Epithelial cell of proximal tubule (primary cell): ENCODE data around the gene SF3A1. TPM values are rescaled to one million over a fixed set of nuclear protein-coding genes. Genes with fewer than 3 reads are reported as not detected.

Experiments used
- DNase-seq: peaks from one replicate; pipeline ENCODE4 v3.0.0-alpha.2; 2011; ENCODE audit warnings: low read depth
- H3K4me3 ChIP-seq: 2 replicates; pipeline ENCODE4 v1.5.1; 2011; ENCODE audit warnings: low read depth, mild to moderate bottlenecking, low read length
- total RNA-seq: library from RNA; depleted of rRNA; stranded (reverse); fragments of >200 nt; gene quantifications from 2 replicates; pipeline ENCODE4 v1.2.3, GENCODE V29; 2015
- TF ChIP-seq, protein P1 (sequence below): conservative IDR thresholded peaks from 2 replicates; pipeline ENCODE4 v1.5.1; 2012; ENCODE audit warnings: low read depth, mild to moderate bottlenecking, low read length

Gene SF3A1
- total RNA-seq, 1 donor from 2014 or later, result 42.6 TPM

- DNase-seq, result no peak
- H3K4me3 ChIP-seq, result no peak overlapping the region
- TF ChIP-seq, protein P1, sequence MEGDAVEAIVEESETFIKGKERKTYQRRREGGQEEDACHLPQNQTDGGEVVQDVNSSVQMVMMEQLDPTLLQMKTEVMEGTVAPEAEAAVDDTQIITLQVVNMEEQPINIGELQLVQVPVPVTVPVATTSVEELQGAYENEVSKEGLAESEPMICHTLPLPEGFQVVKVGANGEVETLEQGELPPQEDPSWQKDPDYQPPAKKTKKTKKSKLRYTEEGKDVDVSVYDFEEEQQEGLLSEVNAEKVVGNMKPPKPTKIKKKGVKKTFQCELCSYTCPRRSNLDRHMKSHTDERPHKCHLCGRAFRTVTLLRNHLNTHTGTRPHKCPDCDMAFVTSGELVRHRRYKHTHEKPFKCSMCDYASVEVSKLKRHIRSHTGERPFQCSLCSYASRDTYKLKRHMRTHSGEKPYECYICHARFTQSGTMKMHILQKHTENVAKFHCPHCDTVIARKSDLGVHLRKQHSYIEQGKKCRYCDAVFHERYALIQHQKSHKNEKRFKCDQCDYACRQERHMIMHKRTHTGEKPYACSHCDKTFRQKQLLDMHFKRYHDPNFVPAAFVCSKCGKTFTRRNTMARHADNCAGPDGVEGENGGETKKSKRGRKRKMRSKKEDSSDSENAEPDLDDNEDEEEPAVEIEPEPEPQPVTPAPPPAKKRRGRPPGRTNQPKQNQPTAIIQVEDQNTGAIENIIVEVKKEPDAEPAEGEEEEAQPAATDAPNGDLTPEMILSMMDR, result no peak
These were observed 5.4 kb upstream of the SF3A1 start for GRCh38 chr22:30361916-30362650.

DNA sequence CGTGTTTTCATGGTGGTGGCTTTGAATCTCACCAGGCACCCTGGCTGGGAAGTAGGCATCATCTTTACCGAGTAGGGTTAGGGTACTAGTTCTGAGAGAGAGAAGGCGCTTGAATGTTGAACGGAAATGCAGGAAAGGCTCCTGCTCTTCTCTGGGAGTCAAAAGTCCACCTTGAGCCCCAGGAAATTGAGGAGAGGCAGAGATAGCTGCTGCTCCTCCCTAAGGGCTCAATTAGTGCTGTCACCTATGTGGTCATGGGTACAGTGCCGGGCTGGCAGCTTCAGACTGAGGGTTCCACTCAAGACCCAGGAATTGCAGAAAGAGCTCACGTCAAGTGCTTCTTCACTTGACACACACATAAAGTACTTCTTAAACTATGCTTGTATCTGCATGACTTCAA, 1.8 kb upstream of the SF3A1 start:
- H3K4me3 ChIP-seq, result no peak overlapping the region
- no peak for DNase-seq
- TF ChIP-seq, protein P1, result no peak

DNA sequence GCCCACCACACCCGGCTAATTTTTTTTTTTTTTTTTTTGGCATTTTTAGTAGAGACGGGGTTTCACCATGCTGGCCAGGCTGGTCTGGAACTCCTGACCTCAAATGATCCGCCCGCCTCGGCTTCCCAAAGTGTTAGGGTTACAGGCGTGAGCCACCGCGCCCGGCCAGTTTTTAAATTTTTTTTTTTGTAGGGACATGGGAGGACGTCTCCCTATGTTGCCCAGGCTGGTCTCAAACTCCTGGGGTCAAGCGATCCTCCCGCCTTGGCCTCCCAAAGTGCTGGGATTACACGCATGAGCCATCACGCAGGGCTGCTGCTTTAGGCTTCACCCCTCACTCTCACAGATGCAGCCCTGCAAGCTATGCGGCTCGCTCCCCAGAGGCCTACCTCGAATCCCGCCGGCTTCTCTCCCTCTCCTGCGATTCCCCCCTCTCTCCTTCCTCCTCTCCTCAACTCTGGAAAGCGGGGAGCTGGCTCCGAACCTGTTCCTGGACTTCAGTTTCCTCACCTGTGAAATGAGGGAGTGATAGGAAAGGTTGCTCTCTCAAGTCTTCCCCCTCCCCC, 1.0 kb upstream of the SF3A1 start:
- DNase-seq, result no peak
- TF ChIP-seq, protein P1, result no peak
- peak overlapping the region; percentile 90 for H3K4me3 ChIP-seq

DNA sequence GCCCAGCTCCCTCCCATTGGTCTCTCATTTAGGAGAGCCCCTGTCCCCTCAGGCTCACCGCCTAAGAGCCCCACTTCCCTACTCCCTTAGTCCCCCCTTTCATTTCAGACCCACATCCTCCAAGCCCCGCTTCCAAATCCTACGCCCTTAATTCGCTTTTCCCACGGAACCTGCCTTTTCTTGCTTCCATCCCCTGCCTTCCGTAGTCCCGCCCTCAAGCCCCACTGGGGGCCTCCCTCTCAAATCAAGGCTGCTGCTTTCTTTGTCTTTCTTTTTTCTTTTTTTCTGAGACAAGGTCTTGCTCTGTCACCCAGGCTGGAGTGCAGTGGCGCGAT, 509 bp upstream of the SF3A1 start:
- no peak for DNase-seq
- H3K4me3 ChIP-seq, result peak overlapping the region; percentile 90
- TF ChIP-seq, protein P1, result no peak

DNA sequence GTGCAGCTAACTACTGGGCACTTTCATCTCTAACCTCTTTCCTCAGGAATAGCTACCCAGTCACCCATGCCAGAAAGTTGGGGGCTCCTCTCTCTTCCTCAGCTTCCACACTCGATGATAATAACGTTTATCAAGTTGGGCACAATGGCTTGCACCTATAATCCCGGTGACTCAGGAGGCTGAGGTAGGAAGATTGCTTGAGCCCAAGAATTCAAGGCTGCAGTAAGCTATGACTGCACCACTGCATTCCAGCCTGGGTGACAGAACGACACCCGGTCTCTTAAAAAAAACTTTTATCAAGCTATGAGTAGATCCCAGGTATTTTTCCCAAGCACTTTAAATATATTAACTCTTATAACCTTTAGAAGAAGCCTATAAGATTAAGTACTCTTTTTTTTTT, 2.0 kb downstream of the SF3A1 start:
- DNase-seq, result no peak
- H3K4me3 ChIP-seq, result no peak overlapping the region

GRCh38 chr22:30351226-30351625, 5.5 kb downstream of the SF3A1 start:
- no peak for DNase-seq
- TF ChIP-seq, protein P1, result no peak
- H3K4me3 ChIP-seq, result no peak overlapping the region

More for the DNA sequence above, 2.0 kb downstream of the SF3A1 start:
- TF ChIP-seq, protein P1, result no peak

GRCh38 chr22:30348809-30349208, 7.9 kb downstream of the SF3A1 start:
- no peak overlapping the region for H3K4me3 ChIP-seq
- TF ChIP-seq, protein P1, result no peak
- DNase-seq, result no peak
